Measurements from ENCODE around the gene ANXA6. TPM values are rescaled to one million over a fixed set of nuclear protein-coding genes. Genes with fewer than 3 reads are reported as not detected.

Gene ANXA6
- total RNA-seq, 1 donor from 2014 or later = 74.7 TPM

DNA sequence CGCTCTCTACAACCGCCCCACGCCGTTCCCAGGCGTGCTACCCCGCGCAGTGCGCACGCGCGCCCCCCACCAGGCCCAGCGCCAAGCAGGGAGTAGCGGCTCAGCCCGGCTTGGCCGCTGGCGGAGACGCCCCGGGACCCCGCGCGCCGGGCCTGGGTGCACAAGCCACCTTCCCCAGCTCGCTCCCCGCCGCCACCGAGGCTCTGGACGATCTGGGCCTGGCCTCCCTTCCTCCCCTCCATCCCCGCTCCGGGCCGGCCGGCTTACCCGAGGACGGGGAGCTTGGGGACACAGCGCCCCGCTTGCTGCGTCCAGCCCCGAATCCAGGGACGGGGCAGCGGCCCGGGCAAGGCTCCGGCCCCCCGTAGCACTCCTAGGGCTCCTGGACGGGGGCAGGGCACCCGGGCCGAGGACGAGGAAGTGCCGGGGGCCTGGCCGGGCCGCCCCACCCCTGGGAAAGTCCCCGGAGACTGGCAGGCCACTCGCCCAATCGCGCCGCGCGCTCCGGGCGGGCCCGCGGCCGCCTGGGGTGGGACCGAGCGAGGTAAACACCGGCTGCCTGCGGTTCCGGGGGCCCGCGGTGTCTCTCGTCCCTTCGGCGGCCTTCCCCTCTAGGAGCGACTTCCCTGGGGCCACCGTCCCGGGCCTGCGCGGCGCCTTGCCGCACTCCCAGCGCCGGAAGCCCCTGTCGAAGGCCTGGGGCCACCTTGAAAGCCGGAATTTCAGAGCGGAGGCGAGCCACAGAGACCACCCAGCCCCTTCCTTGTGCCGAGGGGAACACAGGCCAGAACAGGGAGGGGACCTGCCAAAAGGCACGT is 76.8 kb downstream of the ANXA6 start, which contains the start of gene TNIP1:
TSS of gene TNIP1 (minus strand) at position 422 of the 818 bp plus-strand sequence. CDS start 15,939 bp downstream, outside the sequence.
- peak; percentile 86 for DNase-seq

DNA sequence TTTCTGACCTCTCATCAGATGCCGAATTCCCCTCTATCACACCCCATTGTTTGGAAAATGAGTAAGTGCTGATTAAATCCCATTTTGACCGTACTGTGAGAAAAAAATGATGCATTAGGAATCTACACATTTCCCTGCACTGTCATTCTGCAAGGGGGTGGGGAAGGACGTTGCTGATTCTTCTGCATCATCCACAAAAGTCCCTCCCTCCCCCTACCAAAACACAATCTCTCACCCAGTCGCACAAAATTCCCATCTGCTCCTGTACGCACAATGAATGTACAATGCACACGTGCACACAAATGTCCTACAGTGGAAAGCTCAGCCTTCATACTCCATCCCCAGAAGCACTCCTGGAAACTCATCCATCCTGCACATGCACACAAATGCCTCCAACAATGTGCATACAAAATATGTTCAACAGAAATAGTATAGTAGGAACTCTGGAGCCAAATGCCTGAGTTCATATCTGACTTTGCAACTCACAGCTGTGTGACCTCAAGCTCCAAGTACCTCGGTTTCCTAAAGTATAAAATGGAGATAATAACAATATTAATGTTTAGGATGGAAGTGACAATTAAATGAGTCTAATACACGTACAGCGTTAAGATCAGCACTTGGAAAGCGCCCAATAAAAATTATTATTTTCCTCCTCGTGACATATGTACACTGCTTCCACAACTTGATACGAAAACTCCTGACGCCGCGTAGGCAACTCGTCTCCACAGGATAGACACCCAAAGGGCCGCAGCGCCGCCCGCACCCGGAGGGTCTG is 77.6 kb downstream of the ANXA6 start:
- DNase-seq = no peak

DNA sequence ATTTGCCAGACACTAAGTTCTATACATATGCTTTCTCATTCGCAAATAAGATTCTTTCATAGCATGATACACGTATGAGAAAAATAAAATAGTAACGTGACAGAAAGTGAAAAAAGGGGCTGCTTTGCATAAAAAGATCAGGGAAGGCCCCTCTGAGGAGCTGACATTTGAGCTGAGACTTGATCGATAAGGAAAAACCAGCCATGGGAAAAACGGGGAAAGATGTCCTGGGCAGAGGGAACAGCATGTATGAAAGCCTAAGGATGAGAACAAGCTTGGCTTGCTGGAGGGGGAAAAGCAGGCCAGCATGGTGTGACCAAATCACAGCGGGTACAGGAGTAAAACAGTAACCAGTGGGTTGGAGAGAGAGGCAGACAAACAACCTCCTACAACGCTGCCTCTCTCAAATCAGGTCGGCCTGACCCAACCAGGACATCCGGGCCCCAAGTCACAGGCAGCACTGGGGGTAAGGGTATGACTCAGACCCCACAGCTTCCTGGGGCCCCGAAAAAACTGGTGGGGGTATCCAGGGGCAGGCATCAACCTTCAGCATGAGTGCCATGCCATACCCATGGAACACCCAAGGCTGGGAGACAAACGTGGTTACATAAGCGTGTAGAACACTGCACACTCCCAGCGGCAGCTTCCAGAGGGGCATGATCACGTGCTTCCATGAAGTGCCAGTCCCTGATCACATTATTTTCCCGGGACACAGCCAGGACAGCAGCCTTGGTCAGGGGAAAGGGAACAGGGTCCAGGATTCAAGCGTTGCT is 78.9 kb downstream of the ANXA6 start:
- no peak for DNase-seq

DNA sequence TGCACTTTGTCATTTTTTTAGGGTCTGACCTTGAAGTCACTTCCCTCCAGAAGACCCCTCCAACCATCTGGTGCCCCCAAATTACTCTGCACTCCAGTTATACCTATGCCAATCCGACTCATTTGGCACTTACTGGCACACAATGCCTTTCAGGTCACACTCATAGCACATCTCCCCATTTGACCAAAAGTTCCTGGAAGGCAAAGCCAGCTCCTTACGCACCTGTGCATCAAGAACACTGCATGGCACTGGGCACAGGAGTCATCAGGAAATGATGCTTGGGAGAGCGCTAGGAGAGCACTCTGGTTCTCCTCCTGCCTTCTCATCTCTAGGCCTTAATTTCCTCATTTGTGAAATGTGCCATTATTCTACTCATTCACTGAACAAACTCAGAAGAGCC is 79.6 kb downstream of the ANXA6 start:
- no peak for DNase-seq

DNA sequence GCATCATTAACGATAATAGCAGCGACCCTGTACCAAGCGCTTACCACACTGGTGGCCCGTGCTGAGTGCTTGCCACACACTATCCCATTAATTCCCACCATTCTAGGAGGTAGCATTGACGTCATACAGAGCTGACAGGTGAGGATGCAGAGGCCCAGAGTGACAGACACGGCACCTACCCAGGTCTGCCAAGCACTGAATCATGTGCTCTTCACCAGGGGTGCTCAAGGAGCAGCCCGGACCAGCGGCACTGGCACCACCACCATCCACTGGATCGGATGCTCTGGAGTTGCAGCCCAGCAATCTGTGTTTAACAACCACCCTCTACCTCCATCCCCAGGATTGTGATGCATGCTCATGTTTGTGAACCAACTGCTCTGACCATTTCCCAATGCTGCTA is 80.2 kb downstream of the ANXA6 start:
- DNase-seq = no peak

DNA sequence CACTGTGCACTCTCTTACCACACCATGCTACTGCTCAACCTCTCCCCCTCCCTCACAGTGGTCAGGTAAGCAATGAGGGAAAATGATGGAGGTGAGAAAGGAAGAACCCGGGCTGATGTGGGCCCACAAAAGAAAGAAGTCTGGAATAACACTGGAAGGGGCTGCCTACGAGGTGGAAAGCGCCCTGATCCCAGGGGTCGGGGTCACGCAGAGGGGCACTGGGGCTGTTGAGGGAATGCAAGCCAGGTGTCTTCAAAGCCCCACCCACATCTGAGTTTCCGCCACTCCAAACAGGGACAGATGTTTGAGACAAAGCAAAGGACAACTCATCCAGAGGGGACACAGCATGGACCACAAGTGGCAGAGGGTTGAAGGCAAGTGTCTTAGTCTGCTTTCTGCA is 81.0 kb downstream of the ANXA6 start:
- DNase-seq = no peak

DNA sequence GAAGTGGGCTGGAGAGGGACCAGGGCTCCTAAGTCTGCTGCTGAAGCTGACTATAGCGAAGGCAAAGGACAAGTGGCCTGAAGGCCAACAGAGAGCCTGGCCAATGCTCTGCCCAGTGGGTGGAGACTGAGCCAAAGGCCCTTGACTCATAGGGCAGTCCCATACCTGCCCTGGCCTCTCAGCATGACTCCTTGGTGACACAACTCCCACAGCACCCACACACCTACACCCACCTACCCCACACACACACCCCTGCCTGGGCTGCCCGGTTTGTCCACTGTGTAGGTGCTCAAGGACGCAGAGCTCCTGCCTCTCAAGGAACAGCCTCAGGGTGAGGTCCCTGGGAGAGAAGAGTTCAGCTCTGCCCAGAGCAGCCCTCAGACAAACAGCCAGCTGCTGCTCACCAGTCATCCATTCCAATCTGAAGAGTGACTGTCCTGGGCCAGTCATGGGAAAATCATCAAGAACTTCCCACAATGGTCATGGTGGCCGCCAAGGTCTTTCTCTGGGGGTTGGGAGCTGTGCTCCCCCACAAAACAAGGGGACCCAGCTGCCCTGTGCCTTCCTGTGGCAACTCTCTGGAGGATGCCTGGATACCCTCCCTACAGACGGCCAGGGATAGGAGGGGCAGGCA is 81.8 kb downstream of the ANXA6 start:
- DNase-seq = no peak

DNA sequence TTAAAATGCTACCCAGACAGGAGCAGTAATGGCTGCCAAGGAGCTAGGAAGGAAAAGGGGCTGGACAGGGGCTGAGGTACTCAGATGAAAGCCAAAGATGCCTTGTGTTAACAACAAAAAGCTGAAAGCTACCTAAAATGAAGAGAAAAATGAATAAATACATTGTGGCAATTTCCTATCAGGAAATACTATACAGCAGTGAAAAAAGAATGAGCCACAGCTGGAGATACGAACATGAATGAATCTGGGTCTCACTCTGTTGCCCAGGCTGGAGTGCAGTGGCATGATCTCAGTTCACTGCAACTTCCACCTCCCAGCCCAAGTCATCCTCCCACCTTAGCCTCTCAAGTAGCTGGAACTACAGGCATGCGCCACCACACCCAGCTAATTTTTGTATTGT is 83.0 kb downstream of the ANXA6 start:
- no peak for DNase-seq

DNA sequence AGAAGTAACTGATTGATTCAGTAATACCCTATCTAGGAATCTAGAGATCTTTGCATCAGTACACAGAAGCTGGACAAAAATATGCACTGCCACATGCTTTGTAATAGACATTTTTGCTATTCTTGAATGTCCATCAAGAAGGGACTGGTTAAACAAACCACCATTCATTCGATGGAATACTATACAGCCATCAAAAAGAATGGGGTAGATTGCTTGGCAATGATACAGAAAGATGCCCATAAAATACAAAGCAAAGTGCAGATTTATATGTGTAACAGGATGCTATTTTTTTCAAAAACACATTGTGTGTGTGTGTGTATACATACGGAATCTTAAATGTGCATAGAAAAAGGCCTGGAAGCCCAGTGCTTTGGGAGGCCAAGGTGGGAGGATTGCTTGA is 84.3 kb downstream of the ANXA6 start:
- no peak for DNase-seq

DNA sequence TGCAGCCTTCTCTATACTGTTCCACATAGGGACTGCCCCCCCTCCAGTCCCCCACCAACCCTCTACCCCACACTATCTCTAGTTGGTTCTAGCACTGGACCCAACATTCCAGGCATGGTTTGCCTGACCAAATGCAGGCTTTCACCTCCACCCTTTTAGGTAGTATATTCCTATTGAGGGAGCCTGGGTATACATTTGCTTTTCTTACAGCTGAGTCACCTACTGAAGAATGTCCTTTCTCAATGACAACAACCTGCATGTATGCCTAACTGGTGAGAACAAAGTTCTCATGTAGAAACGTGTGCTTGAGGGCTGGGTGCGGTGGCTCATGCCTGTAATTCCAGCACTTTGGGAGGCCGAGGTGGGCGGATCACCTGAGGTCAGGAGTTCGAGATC is 85.0 kb downstream of the ANXA6 start:
- DNase-seq = no peak

DNA sequence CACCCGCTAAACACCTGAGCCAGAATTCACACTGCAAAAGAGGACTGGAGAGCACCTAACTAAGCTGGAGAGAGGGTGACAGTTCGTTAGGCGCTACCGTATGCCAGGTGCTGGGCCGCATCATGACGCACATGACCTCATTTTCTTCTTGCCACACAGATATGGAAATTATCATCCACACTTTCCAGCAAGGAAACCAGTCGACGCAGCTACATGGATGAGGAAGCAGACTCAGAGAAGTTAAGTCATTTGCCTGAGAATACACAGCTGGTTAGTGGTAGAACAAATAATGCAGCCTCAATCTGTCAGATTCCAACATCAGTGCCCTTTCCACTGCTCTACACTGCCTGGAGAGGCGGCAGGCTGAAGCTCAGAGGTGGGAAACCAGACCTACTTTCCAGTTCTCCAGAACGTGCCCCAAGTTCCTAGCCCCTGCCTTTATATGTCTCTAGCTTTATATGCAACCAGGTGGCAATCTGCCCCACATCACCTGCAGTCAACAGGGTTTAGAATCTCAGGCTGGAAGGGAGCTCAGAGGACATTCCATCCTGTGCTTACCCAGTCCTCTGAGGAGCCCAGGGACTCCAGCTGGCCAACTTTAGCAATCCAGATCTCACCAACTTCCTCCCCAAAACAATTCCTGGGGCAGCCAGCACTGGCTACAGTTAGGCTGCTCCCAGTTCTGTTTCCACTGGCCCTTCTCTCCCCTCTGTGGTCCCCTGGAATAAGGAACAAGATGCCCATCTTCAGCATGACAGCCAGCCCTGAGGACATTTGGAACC is 85.5 kb downstream of the ANXA6 start:
- DNase-seq = no peak

DNA sequence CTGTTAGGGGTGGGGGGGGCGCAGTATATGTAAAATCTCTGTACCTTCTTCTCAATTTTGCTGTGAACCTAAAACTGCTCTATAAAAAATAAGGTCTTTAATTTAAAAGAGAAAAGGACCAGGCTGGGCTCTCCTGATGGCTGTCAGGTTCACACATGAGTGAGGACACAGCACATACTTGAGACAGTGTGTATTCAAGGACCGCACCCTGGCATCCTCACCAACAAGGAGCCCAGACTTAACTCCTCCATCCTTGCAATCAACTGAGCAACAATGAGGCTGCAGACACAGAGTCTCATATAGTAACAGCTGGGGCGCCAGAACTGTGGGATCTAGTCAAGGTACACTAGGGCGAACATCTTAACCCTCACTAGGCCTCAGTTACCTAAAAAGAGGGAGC is 86.6 kb downstream of the ANXA6 start:
- DNase-seq = no peak

DNA sequence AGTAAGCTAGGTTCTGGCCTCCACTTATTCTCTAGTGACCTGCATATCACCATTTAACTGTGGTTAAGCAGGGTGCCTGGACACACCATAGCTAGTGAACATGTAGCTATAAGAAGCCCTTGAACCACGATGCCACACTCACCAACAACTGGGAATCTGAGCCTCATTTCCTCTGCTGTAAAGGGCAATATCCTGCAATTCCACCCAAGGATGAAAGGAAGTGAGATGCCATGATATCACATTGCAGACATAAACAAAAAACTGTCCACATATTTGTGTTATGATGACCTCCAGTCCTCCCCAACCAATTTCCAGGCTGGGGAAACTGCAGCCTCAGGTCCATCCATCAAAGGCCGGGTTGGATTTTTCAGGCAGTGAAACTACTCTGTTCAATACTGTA is 87.1 kb downstream of the ANXA6 start:
- no peak for DNase-seq

DNA sequence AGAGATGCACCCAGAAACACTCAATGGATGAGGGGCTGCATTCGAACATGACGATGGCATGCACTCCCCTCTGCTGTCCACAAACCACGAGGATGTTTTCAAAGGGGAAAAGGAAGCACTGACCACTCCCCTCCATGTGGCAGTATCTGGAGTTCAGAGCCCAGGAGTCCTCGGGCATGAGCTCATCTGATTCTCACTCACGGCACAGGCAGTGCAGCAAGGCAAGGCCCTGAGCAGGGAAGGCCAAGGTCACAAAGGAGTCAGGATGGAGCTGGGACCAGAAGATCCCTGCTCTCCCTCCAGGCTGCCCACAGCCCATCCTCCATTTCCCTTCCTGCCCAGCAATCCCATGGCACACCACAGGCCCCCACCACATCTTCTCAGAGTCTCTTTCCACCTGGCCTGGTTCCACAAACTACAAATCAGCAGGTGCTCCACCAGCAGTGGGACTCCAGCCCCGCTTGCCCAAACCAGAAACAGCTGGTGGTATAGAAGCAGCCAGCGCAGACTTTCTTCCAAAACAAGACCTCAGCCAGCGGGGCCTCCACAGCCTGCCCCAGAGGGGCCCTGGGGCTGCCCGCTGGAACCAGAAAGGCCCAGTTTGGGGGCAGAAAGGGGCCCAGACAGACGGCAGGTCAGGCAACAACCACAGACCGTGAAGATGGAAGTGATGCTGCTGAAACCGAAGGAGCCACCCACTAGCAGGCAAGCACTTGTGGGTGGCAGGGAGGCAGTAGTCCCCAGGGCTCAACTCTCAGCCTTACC is 89.0 kb downstream of the ANXA6 start:
- no peak for DNase-seq

DNA sequence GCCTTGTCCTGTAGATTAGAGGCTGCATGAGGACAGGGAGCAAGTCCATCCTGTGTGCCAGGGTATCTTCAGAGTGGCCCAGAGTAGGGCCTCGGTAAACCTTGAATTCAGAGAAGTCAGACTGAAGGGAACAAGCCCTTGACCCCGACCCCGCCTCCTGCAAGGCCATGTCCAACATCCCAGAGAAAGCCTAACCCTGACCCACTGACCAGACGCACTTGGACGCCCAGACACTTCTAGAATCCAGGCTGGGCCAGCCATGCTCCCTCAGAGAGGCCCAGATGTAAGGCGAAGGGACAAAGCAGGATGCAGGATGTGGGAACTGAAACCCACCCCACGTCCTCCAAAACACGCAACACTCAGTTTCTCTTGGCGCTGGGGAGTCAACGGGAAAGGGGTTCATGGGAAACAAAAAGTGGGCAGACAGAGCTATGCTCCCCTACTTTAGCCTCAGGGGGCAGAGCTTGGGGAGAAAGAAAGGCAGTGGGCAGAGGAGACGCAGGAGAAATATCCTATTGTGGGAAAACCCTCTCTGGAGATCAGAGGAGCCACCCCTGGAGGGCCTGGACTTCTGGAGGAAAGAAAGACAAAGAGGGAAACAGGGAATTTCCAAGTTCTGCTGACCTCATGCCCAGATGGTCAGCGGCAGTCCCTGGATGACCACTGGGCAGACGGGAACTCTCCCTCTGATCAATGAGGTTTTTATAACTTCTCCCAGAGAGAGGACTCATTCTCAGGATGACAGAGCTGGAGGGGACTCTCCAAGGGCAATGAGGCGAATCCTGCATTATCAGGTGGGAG is 89.7 kb downstream of the ANXA6 start:
- DNase-seq = no peak

DNA sequence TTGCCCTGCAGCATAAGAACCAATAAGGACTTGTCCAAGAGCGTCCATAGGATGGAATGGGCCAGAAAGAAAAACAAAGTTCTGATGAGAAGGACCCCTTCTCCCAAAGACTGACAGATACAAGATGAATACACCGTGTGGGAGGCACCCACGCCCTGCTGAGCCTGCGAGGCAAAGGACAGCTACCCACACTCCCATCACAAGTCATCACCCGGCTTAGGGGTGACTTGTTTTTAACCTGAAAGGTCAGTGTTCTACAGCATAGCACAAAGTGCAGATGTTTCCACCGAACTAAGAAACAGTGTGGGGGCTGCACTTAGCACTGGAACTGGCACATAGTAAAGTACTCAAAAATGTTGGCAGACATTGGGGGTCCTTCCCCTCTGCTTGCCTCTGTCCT is 90.7 kb downstream of the ANXA6 start:
- DNase-seq = no peak

DNA sequence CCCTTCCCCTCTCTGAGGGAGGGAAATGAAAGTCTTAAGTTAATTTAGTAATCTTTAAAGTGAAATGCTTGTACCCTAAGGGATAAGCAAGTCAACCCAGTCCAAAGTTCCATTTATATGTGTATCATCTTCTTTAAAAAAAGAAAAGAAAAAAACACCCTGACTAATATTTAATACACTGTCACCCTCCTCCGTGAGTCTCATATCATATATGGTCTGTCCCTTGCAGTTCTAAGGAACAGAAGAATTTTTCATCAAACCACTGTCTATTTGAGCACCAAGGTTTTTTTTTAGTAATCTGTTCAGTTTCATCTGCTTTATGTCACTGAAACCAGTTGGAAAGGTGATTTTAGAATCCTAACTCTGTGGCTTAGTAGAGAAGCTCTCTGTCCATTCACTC is 92.0 kb downstream of the ANXA6 start:
- DNase-seq = no peak

DNA sequence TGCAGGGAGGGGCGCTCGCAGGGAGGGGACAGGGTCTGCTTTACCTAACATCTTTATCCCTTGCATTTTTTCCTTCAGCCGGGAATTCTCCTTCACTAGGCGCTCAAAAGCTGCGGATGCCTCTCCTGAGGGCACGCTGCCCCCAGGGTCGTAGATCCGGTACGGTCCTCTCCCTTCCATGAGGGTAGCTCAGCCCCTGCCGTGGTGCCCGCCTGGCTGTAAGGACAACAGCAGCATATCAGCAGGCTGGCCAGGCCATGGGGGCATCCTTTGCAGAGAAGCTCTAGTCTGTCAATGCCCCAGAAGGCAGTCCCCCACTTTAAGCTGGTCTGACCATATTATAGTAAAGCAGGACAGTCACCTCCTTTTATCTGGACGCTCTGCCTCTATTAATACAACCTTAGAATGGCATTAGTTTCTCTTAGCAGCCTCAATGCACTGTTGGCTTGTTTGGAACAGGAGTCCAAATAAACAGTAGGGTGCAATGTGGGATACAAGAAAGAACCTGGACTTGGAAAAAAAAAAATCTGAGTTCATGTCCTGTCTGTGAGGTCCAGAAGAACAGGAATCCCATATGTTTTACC is 92.6 kb downstream of the ANXA6 start:
- DNase-seq = no peak

DNA sequence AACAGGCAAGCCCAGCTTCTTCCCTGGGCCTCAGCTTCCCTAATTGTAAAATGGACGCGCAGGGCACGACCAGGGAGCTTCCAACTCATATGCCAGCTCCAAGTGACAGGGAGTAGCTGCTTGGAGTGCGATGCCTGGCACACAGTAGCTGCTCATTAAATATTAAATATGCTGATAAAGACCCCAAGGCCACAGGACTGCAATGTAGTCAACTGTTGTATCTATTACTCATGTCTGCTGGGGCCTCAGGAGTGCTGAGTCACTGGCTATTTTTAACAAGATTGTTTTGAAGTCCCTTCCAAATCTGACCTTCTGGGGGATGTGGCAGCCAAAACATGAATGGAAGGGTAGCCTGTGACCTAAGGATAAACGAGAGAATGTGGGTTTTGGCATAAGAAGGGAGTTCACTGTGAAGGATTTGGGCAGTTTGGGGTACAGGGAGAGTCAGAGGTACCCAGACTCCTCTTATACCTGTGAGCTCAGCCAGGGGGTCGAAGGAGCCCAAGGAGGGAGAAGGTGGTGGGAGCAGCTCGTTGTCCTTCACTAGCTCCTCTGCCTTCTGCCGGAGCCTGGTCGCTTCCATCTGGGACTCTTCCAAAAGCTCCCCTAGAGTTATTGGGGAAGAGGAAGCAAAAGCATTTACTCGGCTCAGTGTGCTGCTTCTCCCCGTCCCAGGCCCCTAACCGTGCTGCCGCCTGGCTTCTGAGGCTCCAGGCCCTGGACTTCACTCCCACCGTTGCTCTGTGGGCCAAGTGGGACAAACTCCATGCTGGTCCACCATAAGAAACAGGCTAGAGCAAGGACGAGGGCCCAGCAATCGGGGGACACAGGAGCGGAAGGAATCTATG is 94.2 kb downstream of the ANXA6 start:
- no peak for DNase-seq

All from occipital lobe (tissue), 2 donors.